Skeletal muscle tissue (tissue), 4 donors: ENCODE data around the gene SLC28A2. TPM values are rescaled to one million over a fixed set of nuclear protein-coding genes. Genes with fewer than 3 reads are reported as not detected.

Source experiments
- H3K27ac ChIP-seq: one replicate; pipeline ENCODE4 v1.7.0; 2013; ENCODE audit warnings: mild to moderate bottlenecking, low read depth, low read length, inconsistent platforms
- H3K27me3 ChIP-seq, 3 donors: one replicate each; pipeline ENCODE4 v1.7.0; 2013; ENCODE audit warnings: low read length in 3 of 3; ENCODE audit not compliant: control insufficient read depth in 3 of 3, insufficient read depth in 3 of 3
- H3K36me3 ChIP-seq, 3 donors: one replicate each; pipeline ENCODE4 v1.7.0; 2013; ENCODE audit warnings: low read length in 3 of 3; ENCODE audit not compliant: control insufficient read depth in 3 of 3, insufficient read depth in 3 of 3
- H3K4me1 ChIP-seq, 3 donors: one replicate each; pipeline ENCODE4 v1.7.0; 2013; ENCODE audit warnings: low read length in 3 of 3, mild to moderate bottlenecking in 3 of 3; ENCODE audit not compliant: control insufficient read depth in 3 of 3, insufficient read depth in 3 of 3
- H3K4me3 ChIP-seq, 3 donors: one replicate each; pipeline ENCODE4 v1.7.0; 2013; ENCODE audit warnings: low read length in 3 of 3
- H3K9ac ChIP-seq, 3 donors: one replicate each; pipeline ENCODE4 v1.7.0; 2013; ENCODE audit warnings: low read length in 3 of 3, mild to moderate bottlenecking in 3 of 3, moderate library complexity in 2 of 3, low read depth in 1 of 3
- H3K9me3 ChIP-seq, 3 donors: one replicate each; pipeline ENCODE4 v1.7.0; 2013; ENCODE audit warnings: low read length in 3 of 3; ENCODE audit not compliant: control insufficient read depth in 3 of 3
- total RNA-seq: library from RNA; depleted of rRNA; stranded (reverse); fragments of >200 nt; gene quantifications from one replicate; pipeline ENCODE4 v1.2.3, GENCODE V29; 2014
- donor health status: Osteomylitis.

The SLC28A2 gene, protein sequence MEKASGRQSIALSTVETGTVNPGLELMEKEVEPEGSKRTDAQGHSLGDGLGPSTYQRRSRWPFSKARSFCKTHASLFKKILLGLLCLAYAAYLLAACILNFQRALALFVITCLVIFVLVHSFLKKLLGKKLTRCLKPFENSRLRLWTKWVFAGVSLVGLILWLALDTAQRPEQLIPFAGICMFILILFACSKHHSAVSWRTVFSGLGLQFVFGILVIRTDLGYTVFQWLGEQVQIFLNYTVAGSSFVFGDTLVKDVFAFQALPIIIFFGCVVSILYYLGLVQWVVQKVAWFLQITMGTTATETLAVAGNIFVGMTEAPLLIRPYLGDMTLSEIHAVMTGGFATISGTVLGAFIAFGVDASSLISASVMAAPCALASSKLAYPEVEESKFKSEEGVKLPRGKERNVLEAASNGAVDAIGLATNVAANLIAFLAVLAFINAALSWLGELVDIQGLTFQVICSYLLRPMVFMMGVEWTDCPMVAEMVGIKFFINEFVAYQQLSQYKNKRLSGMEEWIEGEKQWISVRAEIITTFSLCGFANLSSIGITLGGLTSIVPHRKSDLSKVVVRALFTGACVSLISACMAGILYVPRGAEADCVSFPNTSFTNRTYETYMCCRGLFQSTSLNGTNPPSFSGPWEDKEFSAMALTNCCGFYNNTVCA
- not detected for total RNA-seq

- H3K9ac ChIP-seq: no peak within 1 kb of the TSS
- no peaks in the 10 kb centered on the region for H3K4me1 ChIP-seq
- no peak within 1 kb of the TSS for H3K27ac ChIP-seq
- H3K36me3 ChIP-seq: no peaks in the 10 kb centered on the region
- H3K4me3 ChIP-seq: no peak within 1 kb of the TSS
- H3K27me3 ChIP-seq: no peaks in the 10 kb centered on the region
- no peaks in the 10 kb centered on the region for H3K9me3 ChIP-seq
These were observed at the start of gene SLC28A2 for GRCh38 chr15:45251888-45252287. SLC28A2 (plus strand) TSS chr15:45252234; CDS start chr15:45253216, 982 bp downstream.

- no peaks in the 10 kb centered on the region for H3K9me3 ChIP-seq
- H3K36me3 ChIP-seq: no peaks in the 10 kb centered on the region
- peak overlapping the region; percentile 43 for H3K27ac ChIP-seq
- no peak overlapping the region for H3K4me3 ChIP-seq
- no peaks in the 10 kb centered on the region for H3K27me3 ChIP-seq
- no peak overlapping the region for H3K9ac ChIP-seq
- peaks cover 8 to 27% (median 14%) of the 10 kb centered on the region in 3 donors for H3K4me1 ChIP-seq
These were observed 48.9 kb upstream of the SLC28A2 start for GRCh38 chr15:45203182-45203581.

DNA sequence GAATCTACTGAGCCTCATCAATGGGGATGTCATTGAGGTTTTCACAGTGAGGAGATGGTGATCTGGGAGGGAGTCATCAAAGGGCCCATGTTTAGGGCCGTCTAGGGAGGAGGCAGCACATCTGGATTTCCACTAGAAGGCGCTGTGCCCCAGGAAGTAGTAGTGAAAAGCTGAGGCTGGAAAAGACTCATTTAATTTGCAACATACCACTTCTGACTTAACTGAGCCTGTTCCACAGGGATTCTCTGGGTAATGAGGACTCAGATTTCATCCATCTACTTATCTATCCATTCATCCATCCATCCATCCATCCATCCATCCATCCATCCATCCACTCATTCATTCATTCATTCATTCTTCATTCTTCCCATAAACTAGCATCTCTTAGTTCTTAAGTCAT lies 46.8 kb upstream of the SLC28A2 start:
- no peaks in the 10 kb centered on the region for H3K36me3 ChIP-seq
- H3K27ac ChIP-seq: no peak overlapping the region
- H3K9me3 ChIP-seq: no peaks in the 10 kb centered on the region
- H3K4me1 ChIP-seq: peaks cover 0 to 14% (median 3%) of the 10 kb centered on the region in 3 donors
- no peak overlapping the region for H3K9ac ChIP-seq
- no peaks in the 10 kb centered on the region for H3K27me3 ChIP-seq
- no peak overlapping the region for H3K4me3 ChIP-seq

DNA sequence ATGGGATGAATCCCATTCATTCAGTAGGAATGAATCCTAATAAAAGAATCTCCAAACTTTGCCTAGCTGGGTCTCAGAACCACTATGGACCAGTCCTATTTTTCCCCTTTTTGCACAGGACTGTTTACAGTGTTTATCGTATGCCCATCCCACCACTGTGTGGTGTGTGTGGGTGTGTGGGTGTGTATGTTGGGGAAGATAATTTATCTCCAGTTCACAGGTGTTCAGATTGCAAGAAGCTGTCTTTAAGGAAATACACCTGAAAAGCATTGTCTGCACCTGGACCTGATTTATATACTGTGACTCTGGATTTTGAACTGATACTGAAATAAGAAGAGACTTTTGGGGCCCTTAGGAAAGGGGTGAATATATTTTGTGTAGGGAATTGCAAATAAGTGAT lies 39.5 kb upstream of the SLC28A2 start:
- no peaks in the 10 kb centered on the region for H3K4me1 ChIP-seq
- no peak overlapping the region for H3K4me3 ChIP-seq
- no peaks in the 10 kb centered on the region for H3K9me3 ChIP-seq
- no peak overlapping the region for H3K9ac ChIP-seq
- H3K27ac ChIP-seq: no peak overlapping the region
- no peaks in the 10 kb centered on the region for H3K27me3 ChIP-seq
- no peaks in the 10 kb centered on the region for H3K36me3 ChIP-seq

GRCh38 chr15:45221053-45221599 lies 30.9 kb upstream of the SLC28A2 start:
- Histone ChIP-seq H3K27ac (no peak overlapping the region), H3K9me3 (no peaks in the 10 kb centered on the region), H3K4me1 (no peaks in the 10 kb centered on the region), H3K9ac (no peak overlapping the region), H3K4me3 (no peak overlapping the region), H3K36me3 (no peaks in the 10 kb centered on the region), H3K27me3 (peaks cover 3 to 6% (median 4%) of the 10 kb centered on the region in 3 donors)

DNA sequence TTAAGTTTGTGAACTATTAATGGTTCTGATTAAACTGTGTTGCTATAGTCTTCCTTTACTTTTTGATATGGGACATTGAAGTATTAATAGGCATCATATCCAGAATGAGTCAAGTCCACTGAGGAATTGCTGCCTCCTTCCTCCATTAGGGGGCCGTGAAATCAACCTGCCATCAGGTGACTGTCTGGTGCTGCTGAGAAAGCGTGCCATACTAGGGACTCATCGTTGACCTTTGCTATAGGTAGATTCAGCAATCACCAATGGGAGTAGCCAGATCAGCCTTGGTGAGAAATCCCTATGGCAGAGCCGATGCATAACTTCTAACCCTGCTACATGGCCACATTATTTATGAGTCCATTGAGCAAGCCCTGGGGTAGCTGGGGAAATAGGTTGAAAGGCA lies 30.1 kb upstream of the SLC28A2 start:
- no peak overlapping the region for H3K27ac ChIP-seq
- H3K9ac ChIP-seq: no peak overlapping the region
- no peak overlapping the region for H3K4me3 ChIP-seq
- H3K9me3 ChIP-seq: no peaks in the 10 kb centered on the region
- H3K27me3 ChIP-seq: peaks cover 3 to 6% (median 4%) of the 10 kb centered on the region in 3 donors
- no peaks in the 10 kb centered on the region for H3K4me1 ChIP-seq
- no peaks in the 10 kb centered on the region for H3K36me3 ChIP-seq

- H3K4me1 ChIP-seq: no peaks in the 10 kb centered on the region
- H3K9me3 ChIP-seq: no peaks in the 10 kb centered on the region
- H3K4me3 ChIP-seq: no peak overlapping the region
- peaks cover 3 to 6% (median 4%) of the 10 kb centered on the region in 3 donors for H3K27me3 ChIP-seq
- H3K27ac ChIP-seq: no peak overlapping the region
- no peak overlapping the region for H3K9ac ChIP-seq
- H3K36me3 ChIP-seq: no peaks in the 10 kb centered on the region
These were observed 27.3 kb upstream of the SLC28A2 start for GRCh38 chr15:45224621-45225217.

GRCh38 chr15:45225506-45226273 lies 26.3 kb upstream of the SLC28A2 start:
- no peaks in the 10 kb centered on the region for H3K36me3 ChIP-seq
- H3K9ac ChIP-seq: no peak overlapping the region
- no peak overlapping the region for H3K4me3 ChIP-seq
- no peak overlapping the region for H3K27ac ChIP-seq
- H3K4me1 ChIP-seq: no peaks in the 10 kb centered on the region
- no peaks in the 10 kb centered on the region for H3K9me3 ChIP-seq
- peaks cover 3 to 6% (median 4%) of the 10 kb centered on the region in 3 donors for H3K27me3 ChIP-seq

- H3K4me1 ChIP-seq: no peaks in the 10 kb centered on the region
- no peaks in the 10 kb centered on the region for H3K27me3 ChIP-seq
- H3K9ac ChIP-seq: peak overlapping the region in 1 of 3 donors; percentile 23
- H3K4me3 ChIP-seq: no peak overlapping the region
- no peaks in the 10 kb centered on the region for H3K36me3 ChIP-seq
- H3K9me3 ChIP-seq: peaks cover 0 to 2% (median 0%) of the 10 kb centered on the region in 3 donors
- no peak overlapping the region for H3K27ac ChIP-seq
These were observed 23.1 kb upstream of the SLC28A2 start for GRCh38 chr15:45228931-45229330.
